H1 (cell line): ENCODE measurements around the gene WFDC1. TPM values are rescaled to one million over a fixed set of nuclear protein-coding genes. Genes with fewer than 3 reads are reported as not detected.

Experiments used
- CTCF ChIA-PET: fragments of 300-600 bp; sonication (Branson Sonifier 250); formaldehyde crosslinking; loops from one replicate; lab custom pipeline; 2021; ENCODE audit not compliant: partially characterized antibody; lab: Charles Lee
- POLR2A ChIA-PET: fragments of 300-600 bp; sonication (Branson Sonifier 250); formaldehyde crosslinking; loops from one replicate; lab custom pipeline; 2021; ENCODE audit warnings: inconsistent platforms; ENCODE audit not compliant: partially characterized antibody; lab: Charles Lee
- DNase-seq, 2 experiments: peaks; one replicate each; pipeline versions ENCODE4 v3.0.0 to v3.0.0-alpha.2; 2010 to 2022; ENCODE audit warnings: low spot score in 2 of 2, low read depth in 1 of 2, mixed read lengths in 1 of 2
- FAIRE-seq: peaks from 2 replicates; lab custom pipeline; 2011; peaks lifted over from hg19 to GRCh38; lab: Jason Lieb, UNC
- H2AFZ ChIP-seq: 2 replicates; pipeline ENCODE4 v1.8.1; 2012; ENCODE audit warnings: low read length, inconsistent platforms
- H2AK5ac ChIP-seq: 2 replicates; pipeline ENCODE4 v1.6.1; 2013; ENCODE audit warnings: low read depth, low read length
- H2BK120ac ChIP-seq: replicated peaks from 2 replicates; pipeline ENCODE3; 2013; ENCODE audit warnings: low read depth, low read length, inconsistent platforms
- H2BK12ac ChIP-seq: 2 replicates; pipeline ENCODE4 v1.6.1; 2013; ENCODE audit warnings: low read depth, low read length
- H2BK15ac ChIP-seq: 2 replicates; pipeline ENCODE4 v1.6.1; 2013; ENCODE audit warnings: low read length
- H2BK20ac ChIP-seq: 2 replicates; pipeline ENCODE4 v1.6.1; 2013; ENCODE audit warnings: low read length
- H2BK5ac ChIP-seq: 2 replicates; pipeline ENCODE4 v1.6.1; 2013; ENCODE audit warnings: low read depth, low read length
- H3K14ac ChIP-seq: 2 replicates; pipeline ENCODE4 v1.6.1; 2013; ENCODE audit warnings: inconsistent platforms; ENCODE audit not compliant: insufficient read length
- H3K18ac ChIP-seq: 2 replicates; pipeline ENCODE4 v1.6.1; 2013; ENCODE audit warnings: low read length; ENCODE audit errors: extremely low read depth
- H3K23ac ChIP-seq: 2 replicates; pipeline ENCODE4 v1.6.1; 2013; ENCODE audit warnings: inconsistent platforms; ENCODE audit not compliant: insufficient read length
- H3K23me2 ChIP-seq: 2 replicates; pipeline ENCODE4 v1.6.1; 2013; ENCODE audit warnings: low read depth, low read length
- H3K27ac ChIP-seq: 2 replicates; pipeline ENCODE4 v1.6.1; 2011; ENCODE audit warnings: low read depth, low read length, inconsistent platforms
- H3K27me3 ChIP-seq, 4 experiments: replicated peaks in 1 of 4; 1 replicate in 1 of 4; 2 replicates in 3 of 4; pipeline versions ENCODE4 v1.6.1 to v1.8.1; 2011 to 2013; ENCODE audit warnings: low read length in 3 of 4, mild to moderate bottlenecking in 3 of 4, inconsistent platforms in 2 of 4, mixed read lengths in 2 of 4, moderate library complexity in 1 of 4; ENCODE audit not compliant: control insufficient read depth in 3 of 4, insufficient read depth in 3 of 4; ENCODE audit errors: extremely low read depth in 1 of 4
- H3K36me3 ChIP-seq, 4 experiments: 2 replicates each; pipeline versions ENCODE4 v1.6.1 to v1.8.1; 2011 to 2013; ENCODE audit warnings: mild to moderate bottlenecking in 4 of 4, low read length in 3 of 4, moderate library complexity in 2 of 4, control low read depth in 1 of 4, inconsistent platforms in 1 of 4; ENCODE audit not compliant: insufficient read depth in 4 of 4, control insufficient read depth in 2 of 4
- H3K4ac ChIP-seq: replicated peaks from 2 replicates; pipeline ENCODE3; 2013; ENCODE audit warnings: low read length, low read depth, mixed read lengths, inconsistent platforms; ENCODE audit not compliant: insufficient read length
- H3K4me1 ChIP-seq, 4 experiments: replicated peaks in 1 of 4; 1 replicate in 1 of 4; 2 replicates in 3 of 4; pipeline versions ENCODE4 v1.6.1 to v1.8.1; 2011 to 2013; ENCODE audit warnings: low read length in 3 of 4, inconsistent platforms in 2 of 4, mixed read lengths in 1 of 4; ENCODE audit not compliant: insufficient read depth in 4 of 4, control insufficient read depth in 3 of 4
- H3K4me2 ChIP-seq, 2 experiments: 2 replicates each; pipeline versions ENCODE4 v1.6.1 to v1.8.1; 2011 to 2013; ENCODE audit warnings: low read depth in 2 of 2, low read length in 2 of 2, control low read depth in 1 of 2, inconsistent platforms in 1 of 2, mild to moderate bottlenecking in 1 of 2; ENCODE audit not compliant: insufficient read depth in 1 of 2
- H3K4me3 ChIP-seq, 4 experiments: fragments of 200-600, 300-600 bp in 1 of 4; sonication (generic), shearing (Covaris generic), sonication (Bioruptor Twin) in 1 of 4; 2 replicates each; pipeline versions ENCODE4 v1.5.1 to v1.8.1; 2011 to 2016; ENCODE audit warnings: low read length in 4 of 4, low read depth in 3 of 4, control low read depth in 2 of 4, inconsistent platforms in 2 of 4, mild to moderate bottlenecking in 2 of 4, mixed read lengths in 1 of 4, moderate library complexity in 1 of 4; ENCODE audit not compliant: insufficient read depth in 2 of 4; ENCODE audit errors: extremely low read depth in 1 of 4
- H3K56ac ChIP-seq: replicated peaks from 2 replicates; pipeline ENCODE3; 2013; ENCODE audit warnings: low read depth, mild to moderate bottlenecking, mixed read lengths, low read length, inconsistent platforms; ENCODE audit not compliant: insufficient read length
- H3K79me1 ChIP-seq: 2 replicates; pipeline ENCODE4 v1.6.1; 2013; ENCODE audit warnings: low read depth, low read length, control low read depth
- H3K79me2 ChIP-seq, 2 experiments: 2 replicates each; pipeline versions ENCODE4 v1.6.1 to v1.8.1; 2012 to 2013; ENCODE audit warnings: low read length in 2 of 2, mild to moderate bottlenecking in 2 of 2, inconsistent platforms in 1 of 2; ENCODE audit not compliant: insufficient read depth in 2 of 2, control insufficient read depth in 1 of 2
- H3K9ac ChIP-seq, 4 experiments: replicated peaks in 1 of 4; 1 replicate in 1 of 4; 2 replicates in 3 of 4; pipeline versions ENCODE4 v1.6.1 to v1.8.1; 2011 to 2013; ENCODE audit warnings: low read depth in 3 of 4, low read length in 3 of 4, control low read depth in 2 of 4, mild to moderate bottlenecking in 2 of 4, moderate library complexity in 2 of 4, inconsistent platforms in 1 of 4; ENCODE audit errors: extremely low read depth in 1 of 4
- H3K9me3 ChIP-seq, 2 experiments: 2 replicates each; pipeline versions ENCODE4 v1.6.1 to v1.8.1; 2012 to 2013; ENCODE audit warnings: mild to moderate bottlenecking in 2 of 2, moderate library complexity in 2 of 2, control low read depth in 1 of 2, inconsistent platforms in 1 of 2, low read depth in 1 of 2, low read length in 1 of 2, mixed read lengths in 1 of 2; ENCODE audit not compliant: insufficient read depth in 2 of 2
- H4K20me1 ChIP-seq, 2 experiments: replicated peaks in 1 of 2; 2 replicates each; pipeline versions ENCODE3 to v1.8.1; 2011 to 2013; ENCODE audit warnings: inconsistent platforms in 2 of 2, low read length in 2 of 2, mild to moderate bottlenecking in 1 of 2; ENCODE audit not compliant: insufficient read depth in 2 of 2, control insufficient read depth in 1 of 2
- H4K5ac ChIP-seq: 2 replicates; pipeline ENCODE4 v1.6.1; 2013; ENCODE audit warnings: low read length, low read depth, mixed read lengths, inconsistent platforms; ENCODE audit not compliant: insufficient read length
- H4K8ac ChIP-seq: 2 replicates; pipeline ENCODE4 v1.8.0; 2013; ENCODE audit warnings: mild to moderate bottlenecking, moderate library complexity, low read length, inconsistent platforms; ENCODE audit not compliant: insufficient read depth; ENCODE audit errors: extremely low read depth
- H4K91ac ChIP-seq: replicated peaks from 2 replicates; pipeline ENCODE3; 2013; ENCODE audit warnings: low read length, mixed read lengths, inconsistent platforms; ENCODE audit not compliant: insufficient read length
- BACH1 ChIP-seq: IDR thresholded peaks from 2 replicates; pipeline ENCODE4 v1.6.1; 2012; ENCODE audit warnings: low read length, improper control_type of control experiment
- BCL11A ChIP-seq, 2 experiments: IDR thresholded peaks; one replicate each; pipeline ENCODE4 v1.6.1; 2011; ENCODE audit warnings: low read depth in 2 of 2, low read length in 2 of 2, mild to moderate bottlenecking in 2 of 2
- CEBPB ChIP-seq: IDR thresholded peaks from 2 replicates; pipeline ENCODE4 v1.6.1; 2012; ENCODE audit warnings: low read depth, low read length
- CTCF ChIP-seq, 3 experiments: IDR thresholded peaks; 1 replicate in 2 of 3; 2 replicates in 1 of 3; pipeline versions ENCODE4 v1.5.1 to v1.6.1; 2011; ENCODE audit warnings: low read length in 3 of 3, mild to moderate bottlenecking in 3 of 3, inconsistent platforms in 2 of 3, low read depth in 1 of 3, moderate library complexity in 1 of 3; ENCODE audit not compliant: insufficient read depth in 1 of 3; ENCODE audit errors: control extremely low read depth in 1 of 3
- GTF2F1 ChIP-seq: IDR thresholded peaks from 2 replicates; pipeline ENCODE4 v1.6.1; 2012; ENCODE audit warnings: low read depth, low read length, improper control_type of control experiment, borderline replicate concordance
- HDAC6 ChIP-seq: IDR thresholded peaks from one replicate; pipeline ENCODE4 v1.7.1; 2012; ENCODE audit warnings: low read depth, mild to moderate bottlenecking, inconsistent platforms, low read length, moderate library complexity
- JUN ChIP-seq: IDR thresholded peaks from 2 replicates; pipeline ENCODE4 v1.6.1; 2011; ENCODE audit warnings: low read depth, mild to moderate bottlenecking, improper control_type of control experiment, low read length
- NRF1 ChIP-seq: IDR thresholded peaks from 2 replicates; pipeline ENCODE4 v1.6.1; 2011; ENCODE audit warnings: mild to moderate bottlenecking, low read depth, low read length, improper control_type of control experiment
- SIN3A ChIP-seq, 2 experiments: IDR thresholded peaks in 1 of 2; conservative IDR thresholded peaks in 1 of 2; 2 replicates each; pipeline ENCODE4 v1.6.1; 2011 to 2012; ENCODE audit warnings: low read length in 2 of 2, improper control_type of control experiment in 1 of 2, low read depth in 1 of 2, mild to moderate bottlenecking in 1 of 2
- WGBS, 2 experiments: shearing (Covaris generic) in 1 of 2; methylation state at CpG; one replicate each; pipeline versions ENCODE4 v1.1.6 to v1.1.7; 2013 to 2015; ENCODE audit warnings: low lambda C conversion rate in 2 of 2, mixed read lengths in 2 of 2, inconsistent platforms in 1 of 2, low coverage in 1 of 2, missing lambda C conversion rate in 1 of 2; ENCODE audit not compliant: insufficient replicate concordance in 2 of 2, insufficient coverage in 1 of 2, insufficient read length in 1 of 2; ENCODE audit errors: extremely low coverage in 1 of 2, missing lambda C conversion rate in 1 of 2; 5-methylcytosine and 5-hydroxymethylcytosine counted together
- polyA plus RNA-seq, 7 experiments: library from polyadenylated mRNA; depleted of rRNA in 3 of 7; stranded (reverse) in 5 of 7; unstranded in 2 of 7; fragments of >200 nt in 5 of 7; fragments of 200-250 nt in 2 of 7; gene quantifications; 1 replicate in 5 of 7; 2 replicates in 1 of 7; 4 replicates in 1 of 7; pipeline versions ENCODE4 v1.2.1 to v1.2.3, GENCODE V29; 2011 to 2013; ENCODE audit warnings: missing spikeins in 2 of 7, mixed read lengths in 2 of 7
- total RNA-seq: library from RNA; stranded (reverse); fragmentation: NEBNext Ultra II Directional; extraction: Animal tissue kit (Norgen Biotek cat#: 25700); gene quantifications from 2 replicates; pipeline ENCODE4 v1.2.1, GENCODE V29; 2021

WFDC1 gene
- total and polyA plus RNA-seq, 2 of the 8 experiments (the other 6 are each of a cell fraction or from before 2014, with no cell fraction given), result 0.70 to 1.1 TPM

- Histone ChIP-seq H2BK12ac (no peak overlapping the region), H2AFZ (no peak overlapping the region), H3K4me2 (peak overlapping the region in 1 of 2 experiments; percentile 95; a peak in 2 of 4 replicates), H2BK5ac (peak overlapping the region; percentile 5; the same call in 1 of the 2 replicates), H4K91ac (no peak overlapping the region), H3K4ac (no peak overlapping the region), H2AK5ac (no peak overlapping the region), H3K79me2 (no peaks in the 10 kb centered on the region), H3K14ac (no peak overlapping the region), H3K18ac (no peak overlapping the region), H3K23me2 (peaks cover 11% of the 10 kb centered on the region; the same call in 1 of the 2 replicates), H3K23ac (no peak overlapping the region), H3K4me3 (no peak overlapping the region), H3K56ac (no peak overlapping the region), H3K27me3 (peaks cover 0 to 18% (median 15%) of the 10 kb centered on the region in 4 experiments; a peak in 6 of 7 replicates), H2BK15ac (0 out of 2 replicates have a peak overlapping the region, but pooled peaks have one; percentile 55), H3K4me1 (peaks cover 0 to 18% (median 11%) of the 10 kb centered on the region in 4 experiments; a peak in 6 of 7 replicates), H4K20me1 (no peaks in the 10 kb centered on the region), H3K36me3 (no peaks in the 10 kb centered on the region), H3K79me1 (no peaks in the 10 kb centered on the region), H3K9me3 (no peaks in the 10 kb centered on the region), H2BK120ac (no peak overlapping the region), H4K8ac (no peak overlapping the region), H3K27ac (no peak overlapping the region), H3K9ac (no peak overlapping the region), H2BK20ac (no peak overlapping the region), H4K5ac (no peak overlapping the region)
- 70% methylated on average over 8 of the region's 8 CpGs; no CpG with 5 or more reads in 1 of the 2 experiments for WGBS, 2 experiments
- FAIRE-seq, result no peak
- ChIA-PET CTCF (interaction anchor here (0.7 to 1.6 kb wide), 8 partner anchors 9 to 113 kb away, joined by 3 to 6 read pairs (median 4); no protein-coding TSS in a partner anchor), POLR2A (no interaction called here)
- DNase-seq, result no peak
- no peak for TF ChIP-seq BCL11A (IDR thresholded peaks at IDR 0.05; ENCODE audit: low read depth in 2 of 2, low read length in 2 of 2)
- TF ChIP-seq NRF1, result no peak
- no peak for TF ChIP-seq CTCF (IDR thresholded peaks at IDR 0.05; ENCODE audit: control extremely low read depth in 1 of 3, insufficient read depth in 1 of 3, low read depth in 1 of 3, low read length in 3 of 3)
- TF ChIP-seq JUN, result no peak
- TF ChIP-seq GTF2F1, result no peak
- no peak for TF ChIP-seq HDAC6
- TF ChIP-seq CEBPB, result no peak
- no peak for TF ChIP-seq BACH1
- TF ChIP-seq SIN3A (conservative IDR thresholded peaks at IDR 0.05 in 1 of 2, IDR thresholded peaks at IDR 0.05 in 1 of 2; ENCODE audit: low read depth in 1 of 2, low read length in 2 of 2), result no peak
Observed at GRCh38 chr16:84370723-84371552, 76.3 kb downstream of the WFDC1 start.
